CD4-positive, alpha-beta memory T cell (primary cell): ENCODE results near the gene CRTC3. TPM values are rescaled to one million over a fixed set of nuclear protein-coding genes. Genes with fewer than 3 reads are reported as not detected.
"Not testable (repeated sequence)": the region's sequence is repeated elsewhere in the genome, so short reads cannot be mapped to it uniquely, and the experiment has no call there.

Experiments
- CTCF ChIA-PET: fragments of 350-600 bp; sonication (Branson Sonifier 250); formaldehyde crosslinking; loops from one replicate; lab custom pipeline; 2021; ENCODE audit warnings: inconsistent platforms; ENCODE audit not compliant: partially characterized antibody; lab: Charles Lee
- POLR2A ChIA-PET: fragments of 350-600 bp; sonication (Branson Sonifier 250); formaldehyde crosslinking; loops from one replicate; lab custom pipeline; 2021; ENCODE audit not compliant: partially characterized antibody; lab: Charles Lee
- DNase-seq, 5 donors: peaks; one replicate each; pipeline versions ENCODE4 v3.0.0 to v3.0.0-alpha.2; 2020 to 2022; ENCODE audit warnings: mixed read lengths in 1 of 5
- H3K27ac ChIP-seq: one replicate; pipeline ENCODE4 v1.7.0; 2013; ENCODE audit warnings: low read depth, low read length
- H3K27me3 ChIP-seq: 2 replicates; pipeline ENCODE4 v1.7.0; 2013; ENCODE audit warnings: mild to moderate bottlenecking, low read length, moderate library complexity; ENCODE audit not compliant: insufficient read depth
- H3K36me3 ChIP-seq: 2 replicates; pipeline ENCODE4 v1.7.0; 2013; ENCODE audit warnings: mild to moderate bottlenecking, low read length, moderate library complexity; ENCODE audit not compliant: insufficient read depth
- H3K4me1 ChIP-seq: 2 replicates; pipeline ENCODE4 v1.7.0; 2013; ENCODE audit warnings: mild to moderate bottlenecking, low read length, moderate library complexity; ENCODE audit not compliant: insufficient read depth
- H3K4me3 ChIP-seq, 2 donors: one replicate each; pipeline ENCODE4 v1.7.0; 2013; ENCODE audit warnings: low read length in 2 of 2, mild to moderate bottlenecking in 1 of 2
- H3K9me3 ChIP-seq, 2 donors: one replicate each; pipeline ENCODE4 v1.7.0; 2013; ENCODE audit warnings: low read length in 2 of 2, control low read depth in 1 of 2; ENCODE audit not compliant: control insufficient read depth in 1 of 2
- H3K27ac Mint-ChIP-seq, 7 donors: one replicate each; pipeline ENCODE4 v1.8.0; 2020 to 2021; ENCODE audit warnings: mixed read lengths in 7 of 7, mild to moderate bottlenecking in 6 of 7, inconsistent platforms in 3 of 7, moderate library complexity in 3 of 7
- H3K27me3 Mint-ChIP-seq, 2 donors: one replicate each; pipeline ENCODE4 v1.8.0; 2020 to 2021; ENCODE audit warnings: mixed read lengths in 2 of 2
- H3K36me3 Mint-ChIP-seq, 2 donors: one replicate each; pipeline ENCODE4 v1.8.0; 2020 to 2021; ENCODE audit warnings: mixed read lengths in 2 of 2, inconsistent platforms in 1 of 2, mild to moderate bottlenecking in 1 of 2
- H3K4me1 Mint-ChIP-seq, 4 donors: one replicate each; pipeline ENCODE4 v1.8.0; 2020 to 2021; ENCODE audit warnings: mixed read lengths in 4 of 4, mild to moderate bottlenecking in 1 of 4
- H3K4me3 Mint-ChIP-seq, 8 donors: one replicate each; pipeline ENCODE4 v1.8.0; 2020 to 2021; ENCODE audit warnings: mixed read lengths in 8 of 8, mild to moderate bottlenecking in 7 of 8, moderate library complexity in 6 of 8, inconsistent platforms in 3 of 8
- H3K9me3 Mint-ChIP-seq, 8 donors: one replicate each; pipeline ENCODE4 v1.8.0; 2020 to 2021; ENCODE audit warnings: mixed read lengths in 8 of 8, mild to moderate bottlenecking in 5 of 8, inconsistent platforms in 3 of 8, moderate library complexity in 1 of 8
- intact Hi-C: fragments of 100-400 bp; cut with micrococcal nuclease; formaldehyde crosslinking; loops from one replicate; pipeline ENCODE4 v1.15.1; 2023
- polyA plus RNA-seq, 2 donors: library from polyadenylated mRNA; unstranded; fragments of 300-500 nt; fragmentation: Illumina TruSeq; gene quantifications; one replicate each; pipeline ENCODE4 v1.2.3, GENCODE V29; 2021
- total RNA-seq, 2 experiments: library from RNA; stranded (reverse); gene quantifications; one replicate each; pipeline ENCODE4 v1.2.3, GENCODE V29; 2021

Gene CRTC3
- total and polyA plus RNA-seq, 4 experiments from 2014 or later: 14.5 to 75.5 (median 56.3) TPM

- H3K27ac ChIP-seq: no peak overlapping the region
- peaks cover 17% of the 10 kb centered on the region for H3K27me3 ChIP-seq
- peaks cover 47 to 70% (median 60%) of the 10 kb centered on the region in 4 donors for H3K4me1 Mint-ChIP-seq
- peaks cover 0 to 1% of the 10 kb centered on the region in 2 donors for H3K36me3 Mint-ChIP-seq
- H3K27ac Mint-ChIP-seq: peak overlapping the region in 1 of 7 donors; percentile 84
- POLR2A ChIA-PET: no interaction called here
- no peaks in the 10 kb centered on the region for H3K9me3 ChIP-seq
- no peak overlapping the region for H3K4me3 ChIP-seq
- peaks cover 26 to 31% of the 10 kb centered on the region in 2 donors for H3K27me3 Mint-ChIP-seq
- peaks cover 56% of the 10 kb centered on the region for H3K4me1 ChIP-seq
- DNase-seq: no peak
- peak overlapping the region in 4 of 8 donors; percentile 3 to 21 (median 12) for H3K4me3 Mint-ChIP-seq
- H3K36me3 ChIP-seq: no peaks in the 10 kb centered on the region
- intact Hi-C loops: no loop called here
- peaks cover 0 to 4% (median 0%) of the 10 kb centered on the region in 8 donors for H3K9me3 Mint-ChIP-seq
- CTCF ChIA-PET: interaction anchor here (3.7 kb wide), 1 partner anchor 11 kb away, joined by 16 read pairs; no protein-coding TSS in a partner anchor
Observed at GRCh38 chr15:90659481-90659880, 129.8 kb downstream of the CRTC3 start.

GRCh38 chr15:90660195-90660998 is 130.7 kb downstream of the CRTC3 start:
- Histone ChIP-seq H3K4me1 (peaks cover 61% of the 10 kb centered on the region), H3K27me3 (peaks cover 12% of the 10 kb centered on the region), H3K27ac (no peak overlapping the region), H3K4me3 (peak overlapping the region in 1 of 2 donors; percentile 33), H3K9me3 (no peaks in the 10 kb centered on the region), H3K36me3 (no peaks in the 10 kb centered on the region)
- peaks cover 0 to 4% (median 0%) of the 10 kb centered on the region in 8 donors for H3K9me3 Mint-ChIP-seq
- peaks cover 0 to 1% of the 10 kb centered on the region in 2 donors for H3K36me3 Mint-ChIP-seq
- ChIA-PET CTCF (interaction anchor here (3.7 kb wide), 1 partner anchor 12 kb away, joined by 16 read pairs; no protein-coding TSS in a partner anchor), POLR2A (interaction anchor here (0.6 to 1.3 kb wide), 4 partner anchors 9 to 362 kb away, joined by 3 to 5 read pairs (median 3); partner anchors contain the start of genes BLM, IQGAP1 and VPS33B)
- H3K4me1 Mint-ChIP-seq: peaks cover 52 to 75% (median 62%) of the 10 kb centered on the region in 4 donors
- DNase-seq: peak; percentile 28 to 75 (median 32)
- intact Hi-C loops: loop anchor here (1.0 to 2.0 kb wide), 2 partner anchors 18 to 56 kb away; partner anchors contain the start of gene BLM
- peak overlapping the region in 4 of 7 donors; percentile 16 to 84 (median 41) for H3K27ac Mint-ChIP-seq
- H3K4me3 Mint-ChIP-seq: peak overlapping the region; percentile 47 to 90 (median 79)
- H3K27me3 Mint-ChIP-seq: peaks cover 26 to 37% of the 10 kb centered on the region in 2 donors

DNA sequence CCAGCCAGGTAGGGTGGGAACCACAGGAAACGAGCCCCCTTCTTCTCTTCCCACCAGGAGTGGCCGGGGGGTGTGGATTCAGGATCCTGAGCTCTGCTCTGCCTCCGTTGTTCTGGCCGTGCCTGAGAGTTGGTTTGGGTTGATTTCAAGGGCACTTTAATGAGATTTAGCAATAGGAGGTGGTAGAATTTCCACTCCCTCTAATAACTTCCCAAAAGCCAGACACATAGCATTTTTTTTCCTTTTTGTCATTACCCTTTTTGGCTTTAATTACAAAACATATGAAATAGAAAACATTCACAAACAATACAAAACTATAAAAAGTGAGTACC is 131.2 kb downstream of the CRTC3 start:
- Histone ChIP-seq H3K27me3 (peaks cover 12% of the 10 kb centered on the region), H3K4me3 (peak overlapping the region in 1 of 2 donors; percentile 33), H3K4me1 (peaks cover 66% of the 10 kb centered on the region)
- H3K4me3 Mint-ChIP-seq: peak overlapping the region; percentile 47 to 90 (median 79)
- ChIA-PET POLR2A (interaction anchor here (0.9 to 1.3 kb wide), 3 partner anchors 9 to 362 kb away, joined by 3 to 5 read pairs (median 3); partner anchors contain the start of genes BLM and VPS33B), CTCF (interaction anchor here (3.7 kb wide), 1 partner anchor 13 kb away, joined by 16 read pairs; no protein-coding TSS in a partner anchor)
- not testable (repeated sequence) for H3K36me3 ChIP-seq, DNase-seq, H3K9me3 Mint-ChIP-seq, H3K9me3 ChIP-seq, H3K36me3 Mint-ChIP-seq, H3K27ac ChIP-seq
- peaks cover 26 to 37% of the 10 kb centered on the region in 2 donors for H3K27me3 Mint-ChIP-seq
- intact Hi-C loops: loop anchor here (1.0 to 2.0 kb wide), 2 partner anchors 17 to 56 kb away; partner anchors contain the start of gene BLM
- H3K27ac Mint-ChIP-seq: peak overlapping the region in 5 of 7 donors; percentile 52 to 96 (median 88)
- H3K4me1 Mint-ChIP-seq: peaks cover 54 to 75% (median 62%) of the 10 kb centered on the region in 4 donors

- ChIA-PET POLR2A (interaction anchor here (1.3 kb wide), 1 partner anchor 13 kb away, joined by 4 read pairs; no protein-coding TSS in a partner anchor), CTCF (interaction anchor here (0.6 kb wide), 1 partner anchor 53 kb away, joined by 3 read pairs; the partner anchor contains the start of gene BLM)
- DNase-seq, H3K9me3 Mint-ChIP-seq, intact Hi-C loops, H3K27ac ChIP-seq, H3K36me3 ChIP-seq, H3K36me3 Mint-ChIP-seq, H3K4me3 ChIP-seq, H3K9me3 ChIP-seq: not testable (repeated sequence)
- peaks cover 42 to 60% (median 48%) of the 10 kb centered on the region in 4 donors for H3K4me1 Mint-ChIP-seq
- Histone ChIP-seq H3K27me3 (peaks cover 12% of the 10 kb centered on the region), H3K4me1 (peaks cover 47% of the 10 kb centered on the region)
- H3K4me3 Mint-ChIP-seq: peak overlapping the region; percentile 64 to 86 (median 75)
- peaks cover 19 to 29% of the 10 kb centered on the region in 2 donors for H3K27me3 Mint-ChIP-seq
- H3K27ac Mint-ChIP-seq: peak overlapping the region in 1 of 7 donors; percentile 57
Observed at GRCh38 chr15:90664081-90664461, 134.3 kb downstream of the CRTC3 start.

DNA sequence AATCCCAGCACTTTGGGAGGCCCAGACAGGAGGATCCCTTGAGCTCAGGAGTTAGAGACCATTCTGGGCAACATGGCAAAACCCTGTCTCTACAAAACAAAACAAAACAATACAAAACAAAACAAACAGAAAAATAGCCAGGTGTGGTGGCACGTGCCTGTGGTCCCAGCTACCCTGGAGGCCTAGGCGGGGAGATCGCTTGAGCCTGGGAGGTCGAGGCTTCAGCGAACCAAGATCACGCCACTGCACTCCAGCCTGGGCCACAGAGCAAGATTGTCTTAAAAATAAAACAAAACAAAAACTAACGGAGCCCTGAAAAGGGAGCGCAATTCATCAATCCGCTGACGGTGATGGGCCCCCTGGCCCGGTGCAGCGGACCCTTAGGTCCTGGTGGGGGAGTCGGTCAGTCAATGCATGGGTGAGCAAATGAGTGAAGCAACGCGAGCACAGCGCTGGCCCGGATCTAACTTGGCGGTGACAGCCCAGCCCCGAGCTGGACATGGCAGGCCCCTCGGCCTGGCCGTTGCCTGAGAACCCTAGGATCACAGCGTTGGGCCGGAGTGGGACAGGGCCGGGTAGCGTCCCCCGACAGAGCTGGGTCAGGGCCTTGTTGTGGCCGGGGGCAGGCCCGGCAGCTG is 135.0 kb downstream of the CRTC3 start:
- H3K27me3 Mint-ChIP-seq: peaks cover 16 to 24% of the 10 kb centered on the region in 2 donors
- H3K9me3 Mint-ChIP-seq: peaks cover 0 to 4% (median 0%) of the 10 kb centered on the region in 8 donors
- ChIA-PET POLR2A (interaction anchor here (0.6 to 1.3 kb wide), 2 partner anchors 12 to 23 kb away, joined by 4 to 6 read pairs; no protein-coding TSS in a partner anchor), CTCF (no interaction called here)
- no peak overlapping the region for H3K27ac ChIP-seq
- H3K4me3 ChIP-seq: peak overlapping the region in 1 of 2 donors; percentile 57
- peaks cover 0 to 1% of the 10 kb centered on the region in 2 donors for H3K36me3 Mint-ChIP-seq
- intact Hi-C loops: no loop called here
- H3K36me3 ChIP-seq: no peaks in the 10 kb centered on the region
- H3K27ac Mint-ChIP-seq: peak overlapping the region in 5 of 7 donors; percentile 22 to 78 (median 76)
- no peaks in the 10 kb centered on the region for H3K9me3 ChIP-seq
- peaks cover 36 to 53% (median 41%) of the 10 kb centered on the region in 4 donors for H3K4me1 Mint-ChIP-seq
- H3K4me1 ChIP-seq: peaks cover 40% of the 10 kb centered on the region
- peaks cover 12% of the 10 kb centered on the region for H3K27me3 ChIP-seq
- DNase-seq: no peak
- H3K4me3 Mint-ChIP-seq: peak overlapping the region; percentile 68 to 86 (median 79)

- intact Hi-C loops: no loop called here
- peak; percentile 26 to 43 (median 30) for DNase-seq
- ChIA-PET CTCF (no interaction called here), POLR2A (interaction anchor here (0.6 to 1.8 kb wide), 3 partner anchors 11 to 24 kb away, joined by 4 to 6 read pairs (median 5); no protein-coding TSS in a partner anchor)
- Histone ChIP-seq H3K27me3 (peaks cover 12% of the 10 kb centered on the region), H3K4me1 (peaks cover 33% of the 10 kb centered on the region), H3K27ac (no peak overlapping the region), H3K9me3 (no peaks in the 10 kb centered on the region), H3K36me3 (no peaks in the 10 kb centered on the region), H3K4me3 (peak overlapping the region; percentile 52 to 57)
- H3K4me3 Mint-ChIP-seq: peak overlapping the region; percentile 73 to 86 (median 80)
- peaks cover 14 to 22% of the 10 kb centered on the region in 2 donors for H3K27me3 Mint-ChIP-seq
- peaks cover 32 to 45% (median 35%) of the 10 kb centered on the region in 4 donors for H3K4me1 Mint-ChIP-seq
- H3K36me3 Mint-ChIP-seq: peaks cover 0 to 1% of the 10 kb centered on the region in 2 donors
- H3K27ac Mint-ChIP-seq: peak overlapping the region in 5 of 7 donors; percentile 19 to 68 (median 45)
- peaks cover 0 to 4% (median 0%) of the 10 kb centered on the region in 8 donors for H3K9me3 Mint-ChIP-seq
Observed at GRCh38 chr15:90665288-90666134, 135.8 kb downstream of the CRTC3 start.
